SH-SY5Y (cell line): Measurements from ENCODE around the gene GSDME.

ENCODE experiments used
- GATA2 ChIP-seq: IDR thresholded peaks from 2 replicates; pipeline ENCODE4 v1.6.1; 2011; ENCODE audit warnings: mild to moderate bottlenecking, low read depth, low read length
- GATA3 ChIP-seq: IDR thresholded peaks from 2 replicates; pipeline ENCODE4 v1.6.1; 2011; ENCODE audit warnings: low read depth, mild to moderate bottlenecking, low read length, moderate library complexity

- TF ChIP-seq GATA2 (no peak), GATA3 (no peak)
Measured at GRCh38 chr7:24669971-24670591, 87.2 kb downstream of the GSDME start.
